NCI-H2107 treated with DMSO at 0.1 percent for 48 hours (cell line): Measurements from ENCODE around the gene FPGS.
A peak's percentile ranks its signal among the peaks of the same experiment; 100 is the strongest.
"Not testable (repeated sequence)": the region's sequence is repeated elsewhere in the genome, so short reads cannot be mapped to it uniquely, and the experiment has no call there.

Experiments
- DNase-seq: peaks from one replicate; lab custom pipeline; 2025; ENCODE audit not compliant: unreplicated experiment; lab: John Stamatoyannopoulos, UW

FPGS gene

DNA sequence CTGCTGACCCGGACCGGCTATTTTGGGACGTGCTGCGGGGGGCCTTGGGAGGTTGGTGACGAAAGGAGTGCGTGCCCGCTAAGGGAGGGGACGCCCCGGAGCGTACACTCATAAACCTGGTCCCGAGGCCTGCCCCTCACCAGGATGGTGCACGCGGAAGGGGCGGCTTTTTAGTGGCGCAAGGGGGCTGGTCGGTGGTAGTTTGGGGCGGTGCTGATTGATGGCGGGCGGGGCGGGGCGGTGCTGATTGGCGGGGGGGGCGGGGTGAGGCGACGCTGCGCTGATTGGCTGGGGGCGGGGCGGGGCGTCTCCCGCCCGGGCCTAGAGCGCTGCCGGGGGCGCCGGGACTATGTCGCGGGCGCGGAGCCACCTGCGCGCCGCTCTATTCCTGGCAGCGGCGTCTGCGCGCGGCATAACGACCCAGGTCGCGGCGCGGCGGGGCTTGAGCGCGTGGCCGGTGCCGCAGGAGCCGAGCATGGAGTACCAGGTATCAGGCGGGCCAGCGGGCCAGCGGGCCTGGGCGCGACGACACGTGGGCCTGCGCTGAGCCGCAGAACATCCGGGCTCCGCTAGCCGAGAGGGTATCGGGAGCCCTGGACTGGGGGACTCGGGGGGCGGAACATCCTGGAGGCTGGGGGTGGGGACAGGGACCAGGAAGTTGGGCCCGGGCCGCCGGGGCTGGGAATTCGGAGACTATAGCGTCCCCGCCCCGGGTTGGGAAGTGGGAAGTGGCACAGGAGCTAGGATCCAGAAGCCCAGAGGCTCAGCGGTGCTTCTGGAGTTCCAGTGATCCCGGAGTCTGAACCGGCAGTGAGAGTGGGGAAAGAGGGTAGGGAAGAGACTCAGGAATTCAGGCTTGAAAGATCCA, at the start of gene FPGS:
Gene FPGS, plus strand, starts transcription at position 307 of the 868 bp plus-strand sequence. Its CDS starts 43 bp downstream, at position 350.
- peak; percentile 61 for DNase-seq

- DNase-seq = no peak
These were observed 49.5 kb upstream of the FPGS start for GRCh38 chr9:127753148-127753547.

DNA sequence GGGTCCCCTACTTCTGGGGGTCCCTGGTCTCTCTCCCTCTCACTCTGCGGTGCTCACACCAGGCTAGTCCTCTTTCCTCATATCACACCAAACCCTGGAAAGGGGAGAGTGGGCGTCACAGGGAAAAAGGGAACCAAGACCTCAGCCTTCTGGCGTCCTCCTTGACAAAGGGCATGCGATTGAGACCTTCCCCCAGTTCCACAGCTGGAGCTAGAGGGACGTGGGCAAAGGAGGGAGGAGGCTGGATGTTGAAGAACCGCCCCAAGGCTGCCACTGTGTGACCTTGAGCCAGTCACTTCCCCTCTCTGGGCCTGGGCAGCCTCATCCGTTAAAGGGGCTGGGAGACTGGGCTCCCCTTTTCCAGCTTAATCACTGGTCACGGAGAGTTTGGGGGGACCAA, 49.1 kb upstream of the FPGS start:
- no peak for DNase-seq

GRCh38 chr9:127754099-127755060, 48.3 kb upstream of the FPGS start:
- no peak for DNase-seq

- DNase-seq = no peak
These were observed 47.3 kb upstream of the FPGS start for GRCh38 chr9:127755061-127756060.

GRCh38 chr9:127756233-127756632, 46.4 kb upstream of the FPGS start:
- DNase-seq = no peak

GRCh38 chr9:127756776-127757175, 45.9 kb upstream of the FPGS start:
- DNase-seq = not testable (repeated sequence)

DNA sequence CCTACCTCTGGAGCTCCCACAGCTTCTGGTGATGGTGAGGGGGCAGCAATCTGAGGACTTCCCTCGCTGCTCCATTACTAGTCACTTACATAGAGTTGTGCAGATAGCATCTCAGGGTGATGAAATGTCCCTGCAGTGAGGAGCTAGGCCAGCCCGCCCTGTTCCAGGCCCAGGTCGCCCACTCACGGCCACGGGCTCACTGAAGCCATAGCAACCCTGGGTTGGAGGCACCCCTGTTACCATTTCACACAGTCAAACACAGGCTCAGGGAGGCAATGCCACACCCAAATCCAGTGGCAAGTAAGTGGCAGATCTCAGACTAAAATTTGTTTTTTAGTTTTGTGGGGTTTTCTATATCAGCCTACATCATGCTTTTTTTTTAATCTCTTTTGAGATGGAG, 43.8 kb upstream of the FPGS start:
- no peak for DNase-seq

DNA sequence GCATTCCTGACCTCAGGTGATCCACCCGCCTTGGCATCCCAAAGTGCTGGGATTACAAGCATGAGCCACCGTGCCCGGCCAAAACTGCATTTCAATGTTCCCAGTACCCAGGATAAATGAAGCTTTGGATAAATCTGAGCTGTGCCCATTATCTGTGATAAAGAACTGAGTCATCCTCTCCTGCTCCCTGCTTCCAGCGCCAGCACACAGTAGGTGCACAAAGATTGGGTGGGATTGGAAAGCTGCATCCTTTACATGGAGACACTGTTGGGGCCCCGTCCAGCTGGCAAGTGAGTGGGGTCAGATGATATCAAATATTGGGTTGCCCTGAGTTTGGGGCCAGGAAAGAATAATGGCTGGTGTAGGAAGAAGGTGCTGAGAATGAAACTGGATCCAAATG, 41.6 kb upstream of the FPGS start:
- no peak for DNase-seq

- DNase-seq = no peak
These were observed 41.2 kb upstream of the FPGS start for GRCh38 chr9:127761491-127761956.

GRCh38 chr9:127762111-127762676, 40.5 kb upstream of the FPGS start:
- no peak for DNase-seq

GRCh38 chr9:127763918-127764384, 38.7 kb upstream of the FPGS start:
- DNase-seq = no peak

DNA sequence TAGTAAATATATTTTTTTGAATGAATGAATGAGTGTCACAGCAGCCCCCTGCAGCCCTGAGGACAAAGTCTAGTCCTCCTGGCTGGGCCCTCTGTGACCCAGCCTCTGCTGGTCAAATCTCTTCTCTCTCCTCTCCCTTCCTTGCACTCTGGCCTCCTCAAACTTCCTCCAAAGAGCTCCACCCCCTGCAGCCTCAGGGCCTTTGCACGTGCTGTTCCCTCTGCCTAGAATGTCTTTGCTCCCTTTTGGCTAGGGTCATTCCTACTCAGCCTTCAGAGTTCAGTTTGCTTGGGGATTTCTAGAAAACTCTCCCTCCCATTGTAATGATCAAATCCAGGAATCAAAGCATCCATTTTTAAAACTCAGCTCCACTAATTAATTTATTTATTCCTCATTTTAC, 37.3 kb upstream of the FPGS start:
- DNase-seq = no peak

- no peak for DNase-seq
These were observed 35.3 kb upstream of the FPGS start for GRCh38 chr9:127767410-127767809.

DNA sequence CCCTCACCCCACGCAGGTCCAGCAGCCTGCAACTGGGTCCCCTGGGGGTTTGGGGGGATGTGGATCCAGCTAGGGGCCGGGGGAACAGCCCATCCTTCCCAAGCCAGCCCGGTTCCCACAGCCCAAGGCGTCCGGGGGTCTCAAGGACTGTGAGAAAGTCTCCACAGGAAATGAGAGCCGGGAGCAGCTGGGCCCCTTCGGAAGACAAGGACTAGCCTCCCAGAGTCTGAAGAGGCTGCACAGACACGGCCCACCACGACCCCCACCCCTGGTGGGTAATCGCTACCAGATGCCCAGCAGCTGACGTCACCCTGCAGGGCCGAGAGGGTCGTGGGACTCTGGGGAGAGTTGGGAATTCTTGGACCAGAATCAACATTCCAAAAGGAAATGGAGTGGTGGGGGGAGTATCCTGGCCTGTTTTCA, 34.8 kb upstream of the FPGS start:
- no peak for DNase-seq

- no peak for DNase-seq
These were observed 34.0 kb upstream of the FPGS start for GRCh38 chr9:127768698-127769097.

GRCh38 chr9:127769101-127769500, 33.6 kb upstream of the FPGS start:
- no peak for DNase-seq

DNA sequence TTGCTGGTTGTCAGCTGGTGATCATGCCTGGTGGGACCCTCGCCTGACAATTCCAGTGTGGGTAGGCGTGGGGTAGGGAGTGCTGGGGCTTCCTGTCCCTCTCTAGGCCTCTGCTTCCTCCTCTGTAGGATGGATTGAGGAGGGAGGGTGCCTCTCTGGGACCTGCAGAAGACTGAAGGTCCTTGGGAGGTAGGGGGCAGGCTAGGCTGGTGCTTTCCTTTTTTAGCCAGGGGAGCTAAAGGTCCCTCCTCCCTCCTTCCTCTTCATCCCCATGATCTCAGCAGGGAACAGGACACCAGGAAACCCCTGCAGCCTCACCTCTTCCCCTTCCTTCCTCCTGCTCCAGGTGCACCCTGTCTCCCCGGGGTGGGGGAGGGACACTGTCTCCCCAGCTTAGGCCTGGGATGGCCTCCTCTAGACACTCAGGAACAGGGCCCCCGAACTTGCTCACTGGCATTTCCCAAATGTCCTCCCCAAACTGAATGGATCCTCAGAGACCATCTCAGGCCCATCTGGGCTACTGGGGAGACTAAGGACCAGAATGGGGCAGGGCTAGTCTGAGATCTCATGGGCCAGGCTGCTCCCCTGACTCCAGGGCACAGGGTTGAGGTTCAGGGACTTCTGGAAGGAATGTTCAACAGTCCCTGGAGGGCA, 32.6 kb upstream of the FPGS start:
- DNase-seq = no peak

- DNase-seq = no peak
These were observed 32.1 kb upstream of the FPGS start for GRCh38 chr9:127770583-127770904.
